Kidney glomerular epithelial cell (primary cell): ENCODE data around the gene TAF5L.
"Not testable (repeated sequence)": the region's sequence is repeated elsewhere in the genome, so short reads cannot be mapped to it uniquely, and the experiment has no call there.

Experiments used
- DNase-seq: peaks from one replicate; lab custom pipeline; 2025; lab: John Stamatoyannopoulos, UW

The TAF5L gene

DNA sequence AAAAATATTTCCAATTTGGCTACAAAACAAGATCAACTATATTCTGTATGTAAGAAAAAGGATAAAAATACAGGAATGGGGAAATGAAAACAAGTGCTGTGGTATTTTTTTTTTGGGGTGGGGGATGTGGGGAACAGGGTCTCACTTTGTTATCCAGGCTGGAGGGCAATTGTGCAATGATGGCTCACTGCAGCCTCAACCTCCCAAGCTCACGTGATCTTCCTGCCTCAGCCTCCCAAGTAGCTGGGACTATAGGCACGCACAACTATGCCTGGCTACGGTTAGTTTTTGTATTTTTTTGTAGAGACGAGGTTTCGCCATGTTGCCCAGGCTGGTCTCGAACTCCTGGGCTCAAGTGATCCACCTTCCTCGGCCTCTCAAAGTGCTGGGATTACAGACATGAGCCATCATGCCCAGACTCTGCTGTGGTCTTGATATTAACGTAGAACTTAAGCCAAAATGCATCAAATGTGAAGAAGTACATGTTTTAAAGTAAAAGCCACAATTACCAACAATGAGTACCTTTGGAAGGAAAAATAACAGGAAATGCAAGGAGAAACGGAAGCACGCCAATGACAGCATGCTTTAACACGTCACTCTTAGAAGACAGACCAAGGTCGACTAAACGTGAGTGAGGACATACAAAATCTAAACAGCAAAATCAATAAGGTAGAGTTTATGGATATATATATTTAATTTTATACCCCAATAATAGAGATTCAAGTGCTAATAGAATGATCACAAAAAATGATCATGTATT, 58.6 kb downstream of the TAF5L start:
- DNase-seq = no peak

DNA sequence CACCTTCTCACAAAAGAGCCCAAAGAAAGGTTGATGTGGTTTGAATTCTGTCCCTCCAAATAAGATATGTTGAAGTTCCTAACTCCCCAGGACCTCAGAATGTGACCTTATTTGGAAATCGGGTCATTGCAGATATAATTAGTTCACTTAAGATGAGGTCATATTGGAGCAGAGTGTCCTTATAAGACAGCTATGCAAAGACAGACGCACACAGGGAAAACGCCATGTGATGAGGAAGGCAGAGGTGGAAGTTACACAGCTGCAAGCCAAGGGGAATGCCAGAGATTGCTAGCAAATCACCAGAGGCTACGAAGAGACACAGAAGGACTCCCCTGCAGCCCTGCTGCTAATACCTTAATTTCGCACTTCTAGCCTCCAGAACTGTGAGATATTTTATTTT, 62.2 kb downstream of the TAF5L start:
- no peak for DNase-seq

DNA sequence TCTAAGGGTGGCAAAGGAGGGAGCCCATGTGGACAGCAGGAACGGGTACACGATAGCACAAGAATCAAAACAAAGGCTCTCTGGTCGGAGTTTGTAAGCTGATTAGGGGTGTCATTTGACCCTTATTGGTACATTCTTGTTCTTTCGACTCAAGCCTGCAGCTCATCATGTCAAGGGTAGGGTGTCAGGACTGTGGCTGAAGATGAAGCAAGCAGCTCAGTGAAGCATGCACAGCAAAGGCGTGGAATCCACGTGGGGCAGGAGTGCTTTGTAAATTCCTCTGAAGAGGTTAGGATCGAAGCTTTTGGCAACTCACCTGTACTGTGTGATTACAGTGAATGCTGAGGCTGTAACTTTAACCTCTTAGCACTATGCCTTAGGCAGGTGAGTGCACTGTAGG, 62.7 kb downstream of the TAF5L start:
- peak; percentile 1 for DNase-seq

DNA sequence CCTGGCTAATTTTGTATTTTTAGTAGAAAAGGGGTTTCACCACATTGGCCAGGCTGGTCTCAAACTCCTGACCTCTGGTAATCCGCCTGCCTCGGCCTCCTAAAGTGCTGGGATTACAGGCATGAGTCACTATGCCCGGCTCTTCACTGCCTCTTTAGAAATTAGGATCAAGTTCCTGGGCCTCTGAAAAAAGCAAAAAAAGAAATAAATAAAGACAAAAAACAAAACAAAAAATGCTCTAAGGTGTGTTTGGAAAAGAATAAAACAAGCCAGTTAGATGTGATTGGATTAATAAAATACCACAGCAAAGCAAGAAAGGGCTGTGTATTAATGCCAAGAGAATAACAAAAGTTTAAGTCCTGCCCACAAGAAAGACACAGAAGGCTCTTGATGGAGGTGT, 63.2 kb downstream of the TAF5L start:
- no peak for DNase-seq

DNA sequence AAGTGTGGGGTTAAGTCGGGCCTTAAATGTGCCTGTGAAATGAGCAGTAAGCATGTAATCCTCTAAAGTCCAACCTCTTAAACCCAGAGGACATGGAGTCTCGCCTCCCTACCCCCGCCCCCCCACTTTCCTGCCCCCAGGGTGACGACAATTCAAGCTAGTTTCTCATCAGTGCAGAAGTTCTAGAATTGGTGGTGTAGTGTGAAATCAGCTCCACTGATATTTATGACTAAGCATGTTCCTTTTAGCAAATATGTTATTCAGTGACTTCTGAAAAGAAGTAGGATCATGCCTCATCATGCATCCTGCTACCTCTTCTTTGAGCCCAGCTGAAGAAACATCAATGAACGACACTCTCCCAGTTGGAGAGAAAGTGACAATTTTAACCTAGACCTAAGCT, 64.8 kb downstream of the TAF5L start:
- no peak for DNase-seq

DNA sequence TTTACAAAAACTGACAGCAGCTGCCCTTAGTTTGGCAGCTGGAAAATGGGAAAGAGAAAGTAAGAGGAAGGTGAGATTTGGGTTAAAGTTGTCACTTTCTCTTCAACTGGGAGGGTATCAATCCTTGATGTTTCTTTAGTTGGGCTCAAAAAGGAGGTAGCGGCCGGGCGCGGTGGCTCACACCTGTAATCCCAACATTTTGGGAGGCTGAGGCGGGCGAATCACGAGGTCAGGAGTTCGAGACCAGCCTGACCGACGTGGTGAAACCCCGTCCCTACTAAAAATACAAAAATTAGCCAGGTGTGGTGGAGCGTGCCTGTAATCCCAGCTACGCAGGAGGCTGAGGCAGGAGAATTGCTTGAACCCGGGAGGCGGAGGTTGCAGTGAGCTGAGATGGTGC, 65.8 kb downstream of the TAF5L start:
- not testable (repeated sequence) for DNase-seq

DNA sequence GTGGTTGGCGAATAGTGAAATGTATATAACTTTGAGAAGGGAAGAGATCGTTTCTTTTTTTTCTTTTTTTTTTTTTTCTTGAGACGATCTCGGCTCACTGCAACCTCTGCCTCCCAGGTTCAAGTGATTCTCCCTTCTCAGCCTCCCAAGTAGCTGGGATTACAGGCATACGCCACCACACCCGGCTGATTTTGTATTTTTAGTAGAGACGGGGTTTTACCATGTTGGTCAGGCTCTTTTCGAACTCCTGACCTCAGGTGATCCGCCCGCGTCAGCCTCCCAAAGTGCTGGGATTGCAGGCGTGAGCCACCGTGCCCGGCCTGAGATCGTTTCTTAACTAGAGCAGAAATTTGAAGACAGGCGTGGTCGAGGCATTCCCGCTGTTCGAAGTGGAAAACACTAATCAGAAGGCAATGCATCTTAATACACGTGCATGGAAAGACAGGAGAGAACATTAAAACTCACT, 66.6 kb downstream of the TAF5L start:
- not testable (repeated sequence) for DNase-seq

DNA sequence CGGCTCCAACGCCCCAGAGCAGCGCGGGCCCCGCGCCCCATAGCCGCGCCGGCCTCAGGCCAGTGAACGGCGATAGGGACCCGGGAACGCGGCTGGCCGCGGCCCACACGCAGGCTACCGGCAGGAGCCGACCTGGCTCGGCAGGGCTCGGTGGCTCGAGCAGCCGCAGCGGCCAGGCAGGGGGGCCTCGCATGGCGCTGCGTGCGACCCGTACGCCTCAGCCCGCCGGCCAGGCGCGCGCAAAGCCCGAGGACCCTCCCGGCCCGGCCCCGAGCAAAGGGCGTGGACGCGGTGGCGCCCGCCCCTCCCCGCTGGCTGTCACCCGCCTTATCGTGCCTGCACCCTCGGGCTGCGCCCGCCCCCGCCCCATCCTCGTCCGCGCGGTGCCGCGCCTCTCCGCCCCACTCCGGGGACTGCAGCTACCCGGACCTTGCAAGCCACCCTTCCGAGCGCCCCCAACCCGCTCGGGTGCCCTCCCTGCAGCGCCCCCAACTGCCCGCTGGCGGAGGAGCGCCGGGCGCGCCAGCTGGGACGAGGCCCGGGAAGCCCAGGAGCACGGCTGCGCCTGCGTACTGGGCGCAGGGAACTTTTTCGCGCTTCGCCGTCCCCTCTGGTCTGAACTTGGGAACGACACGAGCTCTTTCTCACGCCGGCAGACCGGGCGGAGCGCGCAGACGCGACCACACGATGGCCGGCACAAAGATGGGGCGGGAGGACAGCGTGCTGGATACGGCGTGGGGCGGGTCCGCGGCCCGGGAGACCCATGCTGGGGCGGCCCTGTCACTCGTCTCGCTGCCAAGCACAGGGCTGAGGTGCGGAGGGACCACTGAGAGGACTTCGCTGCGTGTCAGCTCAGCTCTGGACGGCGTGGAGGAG, 67.2 kb downstream of the TAF5L start, which contains the start of gene ABCB10:
Gene ABCB10, minus strand, starts transcription at position 248 of the 876 bp plus-strand sequence. Its CDS starts 55 bp downstream, at position 193.
- DNase-seq = peak; percentile 95

DNA sequence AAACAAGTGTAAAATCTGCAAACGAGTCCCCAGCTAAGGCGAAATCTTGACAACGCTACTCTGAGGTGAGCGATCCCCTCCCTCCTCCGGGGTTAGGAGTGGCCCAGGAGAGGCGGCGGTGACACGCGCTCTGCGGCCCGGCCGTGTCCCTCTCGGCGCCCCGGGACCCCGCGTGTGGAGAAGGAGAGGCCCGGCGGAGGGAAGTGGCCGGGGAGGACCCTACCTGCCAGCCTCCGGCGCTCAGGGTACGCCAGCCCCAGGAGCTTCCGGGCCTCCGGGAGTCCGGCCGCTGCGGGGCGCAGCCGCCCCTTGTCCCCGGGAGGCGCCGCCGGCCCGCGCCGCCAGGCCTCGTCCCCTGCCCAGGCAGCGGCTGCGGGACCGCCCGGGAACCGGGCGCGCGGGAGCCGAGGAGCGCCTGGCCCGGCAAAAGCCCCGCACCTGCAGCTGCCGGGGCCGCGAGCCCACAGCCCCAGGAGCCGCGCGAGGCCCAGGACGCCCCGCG, 68.0 kb downstream of the TAF5L start:
- no peak for DNase-seq

DNA sequence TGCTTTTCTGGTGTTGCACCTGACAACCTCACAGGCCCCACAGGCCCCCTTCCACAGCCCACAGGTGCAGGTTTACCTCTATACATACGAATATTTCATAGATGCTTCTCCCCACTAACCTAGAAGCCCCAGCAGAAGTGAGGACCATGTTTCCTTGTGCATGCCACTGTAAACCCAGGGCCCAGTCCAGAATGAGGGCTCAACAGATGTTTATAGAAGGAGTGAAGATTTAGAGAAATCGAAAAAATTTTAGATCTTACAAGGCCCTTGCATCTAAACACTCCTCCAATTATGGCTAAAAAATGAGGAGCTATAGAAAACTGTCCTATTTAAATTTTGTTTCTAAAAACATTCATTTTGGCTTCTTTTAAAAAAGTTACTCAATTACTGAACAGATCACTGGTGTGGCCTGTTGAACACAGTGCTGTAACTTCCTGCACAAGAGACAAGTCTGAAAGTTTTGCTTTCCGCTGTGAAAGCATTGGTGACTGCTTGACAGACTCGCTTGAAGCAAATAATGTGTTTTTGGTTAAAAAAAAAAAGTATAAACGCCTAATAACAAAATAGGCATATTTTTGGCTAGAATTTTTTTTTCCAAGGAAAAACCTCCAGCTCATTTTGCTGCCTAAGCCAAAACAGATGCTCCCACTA, 68.6 kb downstream of the TAF5L start:
- DNase-seq = peak; percentile 56

DNA sequence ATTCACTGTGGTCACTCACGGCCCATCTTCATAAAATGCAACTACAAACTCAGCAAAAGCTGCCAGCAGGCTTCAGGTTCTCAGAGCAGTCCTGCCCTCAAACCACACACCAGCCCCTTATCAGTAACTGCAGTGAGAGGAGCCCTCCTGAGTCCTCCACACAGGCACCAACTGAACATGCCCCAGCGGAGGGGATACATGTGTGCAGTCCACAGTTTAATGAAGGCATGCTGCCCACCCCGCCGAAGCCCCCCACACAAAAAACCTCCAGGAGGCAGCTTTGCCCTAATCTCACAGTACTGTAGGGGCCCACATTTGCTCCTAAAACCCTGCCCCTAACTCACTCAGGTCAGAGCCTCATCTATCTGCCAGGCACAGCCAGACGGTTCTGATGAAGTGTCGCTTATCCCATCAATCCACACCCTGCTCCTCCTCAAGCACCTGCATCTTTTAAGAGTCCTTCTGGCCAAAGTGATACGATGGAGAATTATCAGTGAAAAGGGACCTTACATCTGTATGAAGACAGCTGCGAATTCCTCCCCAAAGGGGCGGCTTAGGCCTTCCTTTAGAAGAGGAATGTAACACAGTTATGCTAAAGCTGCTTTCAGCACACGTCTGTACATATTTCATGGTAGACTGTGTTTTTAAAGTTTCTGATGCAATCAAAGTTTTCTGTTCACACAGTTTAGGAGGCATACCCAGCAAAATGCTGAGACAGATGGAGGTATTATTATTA, 70.9 kb downstream of the TAF5L start:
- DNase-seq = no peak

DNA sequence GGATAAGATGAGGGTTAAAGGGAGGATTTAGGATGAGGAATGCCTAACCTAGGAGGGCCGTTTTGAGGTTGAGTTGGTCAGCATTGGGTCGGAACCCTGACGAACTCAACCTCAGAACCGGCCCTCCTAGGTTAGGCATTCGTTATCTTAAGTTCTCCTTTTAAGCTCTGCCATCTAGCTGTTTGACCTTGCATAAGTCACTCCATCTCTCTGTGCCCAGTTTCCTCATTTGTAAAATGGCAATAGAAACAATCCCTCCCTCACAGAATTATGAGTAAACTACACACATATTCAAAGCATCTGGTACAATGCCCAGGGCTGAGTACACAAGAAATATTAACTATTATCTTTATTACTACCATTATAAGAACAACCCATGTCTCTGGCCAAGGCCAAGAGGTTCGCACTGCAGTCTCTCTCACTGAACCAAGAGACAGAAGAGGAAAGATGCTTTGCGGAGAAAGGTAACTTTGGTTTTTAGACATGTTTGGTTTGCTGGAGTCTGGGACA, 72.2 kb downstream of the TAF5L start:
- DNase-seq = no peak

DNA sequence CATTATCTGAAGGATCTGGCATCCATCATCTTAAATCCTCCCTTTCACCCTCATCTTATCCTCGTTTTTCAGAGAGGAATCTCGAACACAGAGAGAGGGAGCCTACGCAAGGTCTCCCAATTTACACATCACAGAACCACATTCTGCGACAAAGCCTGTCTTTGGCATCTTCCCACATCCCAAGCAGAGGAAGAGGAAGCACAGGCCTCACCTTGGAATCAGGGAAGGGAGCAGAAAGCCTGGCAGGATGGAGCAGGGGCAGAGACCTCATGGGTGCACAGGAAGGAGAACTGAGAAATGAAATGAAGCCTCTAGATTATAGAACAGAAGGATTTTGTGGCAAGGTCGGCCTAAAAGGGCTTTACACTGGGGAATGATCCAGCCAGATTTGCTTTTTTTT, 73.2 kb downstream of the TAF5L start:
- DNase-seq = no peak

DNA sequence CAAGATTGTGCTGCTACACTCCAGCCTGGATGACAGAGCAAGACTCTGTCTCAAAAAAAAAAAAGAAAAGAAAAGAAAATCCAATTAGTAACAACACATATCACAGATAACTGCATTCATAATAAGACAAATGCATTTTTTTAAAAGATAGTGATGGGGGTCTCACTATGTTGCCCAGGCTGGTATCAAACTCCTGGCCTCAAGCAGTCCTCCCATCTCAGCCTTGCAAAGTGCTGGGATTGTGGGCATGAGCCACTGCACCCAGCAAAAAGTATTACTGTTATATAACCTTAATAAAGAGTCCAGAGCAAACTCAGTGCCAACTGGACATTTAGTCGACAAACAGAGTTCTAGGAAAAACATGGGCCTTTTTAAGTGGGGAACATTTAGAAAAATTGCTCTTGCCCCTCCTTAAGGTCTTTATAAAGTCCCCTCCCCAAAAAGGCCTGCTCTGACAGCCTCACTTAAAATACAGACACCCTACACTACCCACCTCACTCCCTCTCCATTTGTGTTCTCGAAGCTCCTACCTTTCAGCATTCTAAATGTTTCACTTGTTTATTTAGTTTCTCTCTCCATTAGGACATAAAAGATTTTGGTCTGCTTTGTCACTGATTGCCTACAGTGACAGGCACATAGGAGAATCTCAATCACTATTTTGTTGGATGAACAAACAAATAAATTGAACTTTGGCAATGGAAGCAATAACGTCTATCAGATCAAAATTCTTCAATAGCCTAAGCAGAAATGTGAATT, 74.9 kb downstream of the TAF5L start:
- DNase-seq = no peak

DNA sequence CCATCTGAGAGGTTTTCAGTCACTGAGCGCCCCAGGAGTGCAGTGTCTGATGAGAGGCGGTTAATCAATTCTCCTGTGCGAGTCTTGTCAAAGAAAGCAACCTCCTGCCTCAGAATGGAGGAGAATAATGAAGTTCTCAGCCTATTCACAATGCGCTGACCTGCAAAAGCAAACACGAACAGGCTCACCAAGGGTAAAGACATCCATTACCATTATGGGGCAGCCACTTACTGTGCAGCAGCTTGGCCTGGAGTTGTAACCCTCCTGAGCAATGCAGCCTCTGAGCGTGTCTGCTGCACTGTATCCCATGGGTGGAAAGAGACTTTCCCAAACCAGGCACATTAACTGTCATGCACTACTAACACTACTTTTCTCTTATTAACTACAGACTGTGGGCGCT, 78.4 kb downstream of the TAF5L start:
- no peak for DNase-seq

DNA sequence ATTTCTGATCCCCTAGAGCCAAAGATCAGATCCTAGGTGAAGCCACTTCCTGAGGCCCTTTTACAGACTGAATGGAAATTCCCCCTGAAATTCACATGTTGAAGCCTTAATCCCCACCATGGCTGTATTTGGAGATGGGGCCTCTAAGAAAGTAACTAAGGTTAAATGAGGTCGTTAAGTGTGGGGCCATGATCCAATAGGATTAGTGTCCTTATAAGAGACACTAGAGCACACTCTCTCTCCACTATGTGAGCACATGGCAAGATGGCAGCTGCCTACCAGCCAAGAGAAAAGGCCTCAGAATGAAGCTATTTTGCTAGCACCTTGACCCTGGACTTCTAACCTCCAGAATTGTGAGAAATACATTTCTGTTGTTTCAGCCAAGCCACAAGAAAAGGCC, 81.3 kb downstream of the TAF5L start:
- no peak for DNase-seq
